Measurements from ENCODE around the gene CCDC3. TPM values are rescaled to one million over a fixed set of nuclear protein-coding genes. Genes with fewer than 3 reads are reported as not detected.

CCDC3 gene
- total RNA-seq, 1 experiment from 2014 or later = not detected

DNA sequence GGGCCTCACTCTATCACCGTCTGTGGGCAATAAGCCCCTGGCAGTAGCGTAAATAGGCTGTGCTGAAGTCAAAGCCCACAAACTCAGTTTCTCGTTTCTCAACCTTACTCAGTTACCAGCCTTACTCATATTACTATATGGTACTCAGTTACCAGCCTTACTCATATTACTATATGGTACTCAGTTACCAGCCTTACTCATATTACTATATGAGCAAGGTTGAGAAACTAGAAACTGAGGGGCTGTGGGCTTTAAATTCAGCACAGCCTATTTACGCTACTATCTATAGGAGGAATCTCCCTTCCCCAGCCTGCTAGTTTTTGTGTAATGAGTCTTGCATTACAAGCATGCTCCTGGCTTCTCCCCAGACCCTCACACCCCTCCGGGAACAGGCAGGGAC, 35.4 kb downstream of the CCDC3 start:
- H3K27me3 Mint-ChIP-seq (ENCODE audit: insufficient read depth, unreplicated experiment) = no peaks in the 10 kb centered on the region

DNA sequence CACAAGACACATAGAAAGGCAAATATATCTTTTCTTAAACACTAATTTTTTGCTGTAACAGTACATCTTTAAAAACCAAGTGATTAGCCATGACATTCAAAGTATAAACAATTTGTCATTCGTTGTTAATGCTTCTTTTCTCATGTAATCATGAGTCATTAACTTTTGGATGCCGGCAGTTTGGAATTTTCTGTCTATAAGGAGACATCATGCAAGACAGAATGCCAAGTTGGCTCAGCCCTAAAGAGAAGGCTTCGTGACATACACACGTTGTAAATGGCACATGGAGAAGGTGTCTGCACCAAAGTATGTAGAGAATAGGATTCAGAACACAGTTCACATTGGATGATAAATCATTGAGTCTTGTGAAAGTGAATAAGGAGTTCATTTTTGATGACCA, 35.9 kb downstream of the CCDC3 start:
- Mint-ChIP-seq H3K27me3 (ENCODE audit: insufficient read depth, unreplicated experiment) (no peaks in the 10 kb centered on the region), H3K9me3 (ENCODE audit: unreplicated experiment) (peaks cover 9% of the 10 kb centered on the region), H3K36me3 (ENCODE audit: insufficient read depth, unreplicated experiment) (no peaks in the 10 kb centered on the region), H3K4me1 (ENCODE audit: insufficient read depth, unreplicated experiment) (peaks cover 6% of the 10 kb centered on the region), H3K27ac (ENCODE audit: low read depth, unreplicated experiment) (no peak overlapping the region), H3K4me3 (ENCODE audit: unreplicated experiment) (no peak overlapping the region)
- TF ChIP-seq, protein P1, sequence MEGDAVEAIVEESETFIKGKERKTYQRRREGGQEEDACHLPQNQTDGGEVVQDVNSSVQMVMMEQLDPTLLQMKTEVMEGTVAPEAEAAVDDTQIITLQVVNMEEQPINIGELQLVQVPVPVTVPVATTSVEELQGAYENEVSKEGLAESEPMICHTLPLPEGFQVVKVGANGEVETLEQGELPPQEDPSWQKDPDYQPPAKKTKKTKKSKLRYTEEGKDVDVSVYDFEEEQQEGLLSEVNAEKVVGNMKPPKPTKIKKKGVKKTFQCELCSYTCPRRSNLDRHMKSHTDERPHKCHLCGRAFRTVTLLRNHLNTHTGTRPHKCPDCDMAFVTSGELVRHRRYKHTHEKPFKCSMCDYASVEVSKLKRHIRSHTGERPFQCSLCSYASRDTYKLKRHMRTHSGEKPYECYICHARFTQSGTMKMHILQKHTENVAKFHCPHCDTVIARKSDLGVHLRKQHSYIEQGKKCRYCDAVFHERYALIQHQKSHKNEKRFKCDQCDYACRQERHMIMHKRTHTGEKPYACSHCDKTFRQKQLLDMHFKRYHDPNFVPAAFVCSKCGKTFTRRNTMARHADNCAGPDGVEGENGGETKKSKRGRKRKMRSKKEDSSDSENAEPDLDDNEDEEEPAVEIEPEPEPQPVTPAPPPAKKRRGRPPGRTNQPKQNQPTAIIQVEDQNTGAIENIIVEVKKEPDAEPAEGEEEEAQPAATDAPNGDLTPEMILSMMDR (IDR thresholded peaks at IDR 0.05; ENCODE audit: unreplicated experiment) = no peak
- peak; percentile 23 for DNase-seq (ENCODE audit: unreplicated experiment)
- CTCF ChIA-PET = no interaction called here
- no TSS peak for BruUV-seq (replicated peaks)
- POLR2A ChIA-PET = no interaction called here
- intact Hi-C loops (cut with micrococcal nuclease) = no loop called here

More for the DNA sequence above, 35.4 kb downstream of the CCDC3 start:
- H3K27ac Mint-ChIP-seq (ENCODE audit: low read depth, unreplicated experiment) = no peak overlapping the region
- ChIA-PET POLR2A (no interaction called here), CTCF (no interaction called here)
- H3K4me3 Mint-ChIP-seq (ENCODE audit: unreplicated experiment) = no peak overlapping the region
- no TSS peak for BruUV-seq (replicated peaks)
- TF ChIP-seq, protein P1 (IDR thresholded peaks at IDR 0.05; ENCODE audit: unreplicated experiment) = no peak
- no peaks in the 10 kb centered on the region for H3K36me3 Mint-ChIP-seq (ENCODE audit: insufficient read depth, unreplicated experiment)
- no peak for DNase-seq (ENCODE audit: unreplicated experiment)
- H3K4me1 Mint-ChIP-seq (ENCODE audit: insufficient read depth, unreplicated experiment) = peaks cover 6% of the 10 kb centered on the region
- H3K9me3 Mint-ChIP-seq (ENCODE audit: unreplicated experiment) = peaks cover 9% of the 10 kb centered on the region
- intact Hi-C loops (cut with micrococcal nuclease) = no loop called here

GRCh38 chr10:12962556-12962955, 39.0 kb downstream of the CCDC3 start:
- intact Hi-C loops (cut with micrococcal nuclease) = no loop called here
- TF ChIP-seq, protein P1 (IDR thresholded peaks at IDR 0.05; ENCODE audit: unreplicated experiment) = no peak
- Mint-ChIP-seq H3K27ac (ENCODE audit: low read depth, unreplicated experiment) (no peak overlapping the region), H3K4me3 (ENCODE audit: unreplicated experiment) (no peak overlapping the region), H3K9me3 (ENCODE audit: unreplicated experiment) (peaks cover 6% of the 10 kb centered on the region), H3K27me3 (ENCODE audit: insufficient read depth, unreplicated experiment) (no peaks in the 10 kb centered on the region), H3K4me1 (ENCODE audit: insufficient read depth, unreplicated experiment) (peaks cover 6% of the 10 kb centered on the region), H3K36me3 (ENCODE audit: insufficient read depth, unreplicated experiment) (no peaks in the 10 kb centered on the region)
- ChIA-PET CTCF (interaction anchor here (0.6 to 1.9 kb wide), 3 partner anchors 15 to 436 kb away, joined by 4 to 6 read pairs (median 4); no protein-coding TSS in a partner anchor), POLR2A (no interaction called here)
- BruUV-seq (replicated peaks) = no TSS peak
- no peak for DNase-seq (ENCODE audit: unreplicated experiment)

DNA sequence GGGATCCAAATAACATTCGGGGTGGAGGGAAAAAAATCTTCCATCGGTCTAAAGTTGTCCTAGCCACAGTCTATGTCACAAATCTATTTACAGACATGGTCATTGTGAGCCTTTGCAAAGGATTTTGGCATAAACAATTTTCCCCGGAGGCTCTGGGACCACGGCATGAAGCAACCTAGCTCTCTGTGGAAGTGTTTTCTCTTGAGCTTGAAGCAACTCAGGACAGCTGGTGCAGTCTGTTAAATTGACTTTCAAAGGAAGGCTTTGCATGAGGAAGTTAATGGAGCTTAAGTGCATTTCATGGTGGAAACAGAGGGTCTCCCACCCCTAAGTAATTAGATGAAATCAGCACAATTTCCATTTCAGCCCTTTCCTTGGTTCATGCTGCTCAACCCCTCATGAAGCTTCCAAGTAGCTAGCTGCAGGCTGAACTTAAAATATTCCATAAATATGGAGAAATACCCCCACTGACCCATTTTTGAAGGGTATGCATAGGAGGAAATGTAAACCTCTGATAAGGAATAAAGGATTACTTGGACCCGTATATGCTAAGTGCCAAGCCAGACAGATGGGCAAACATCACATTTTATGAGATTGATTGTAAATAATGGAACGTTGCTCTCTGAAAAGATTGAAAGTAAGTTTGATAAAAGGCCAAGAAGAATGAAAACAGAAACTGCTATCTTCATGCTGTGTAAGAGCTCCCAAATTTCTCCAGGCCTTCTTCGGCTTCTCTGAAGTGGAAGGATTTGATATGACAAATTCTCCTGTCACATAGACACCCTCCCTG, 39.9 kb downstream of the CCDC3 start:
- ChIA-PET CTCF (interaction anchor here (0.6 kb wide), 1 partner anchor 437 kb away, joined by 4 read pairs; no protein-coding TSS in a partner anchor), POLR2A (no interaction called here)
- Mint-ChIP-seq H3K27ac (ENCODE audit: low read depth, unreplicated experiment) (no peak overlapping the region), H3K27me3 (ENCODE audit: insufficient read depth, unreplicated experiment) (no peaks in the 10 kb centered on the region), H3K36me3 (ENCODE audit: insufficient read depth, unreplicated experiment) (no peaks in the 10 kb centered on the region), H3K4me1 (ENCODE audit: insufficient read depth, unreplicated experiment) (peaks cover 6% of the 10 kb centered on the region), H3K4me3 (ENCODE audit: unreplicated experiment) (no peak overlapping the region), H3K9me3 (ENCODE audit: unreplicated experiment) (no peaks in the 10 kb centered on the region)
- BruUV-seq (replicated peaks) = no TSS peak
- no peak for DNase-seq (ENCODE audit: unreplicated experiment)
- intact Hi-C loops (cut with micrococcal nuclease) = no loop called here
- TF ChIP-seq, protein P1 (IDR thresholded peaks at IDR 0.05; ENCODE audit: unreplicated experiment) = no peak

Measured in MCF 10A (cell line).